RPMI8226 (cell line): ENCODE data around the gene PUS7.
"Not testable (repeated sequence)": the region's sequence is repeated elsewhere in the genome, so short reads cannot be mapped to it uniquely, and the experiment has no call there.

Experiments used
- DNase-seq: peaks from one replicate; pipeline ENCODE4 v3.0.0-alpha.2; 2015

The PUS7 gene

GRCh38 chr7:105521717-105522463 is at the start of gene PUS7:
Gene PUS7 (minus strand): TSS chr7:105522271. CDS start chr7:105508512, 13,759 bp downstream.
- peak; percentile 97 for DNase-seq

GRCh38 chr7:105567821-105568220 is 45.8 kb upstream of the PUS7 start:
- no peak for DNase-seq

- no peak for DNase-seq
These were observed 45.0 kb upstream of the PUS7 start for GRCh38 chr7:105567024-105567423.

GRCh38 chr7:105565190-105565589 is 43.1 kb upstream of the PUS7 start:
- DNase-seq, result no peak

GRCh38 chr7:105559926-105560325 is 37.9 kb upstream of the PUS7 start:
- no peak for DNase-seq

- DNase-seq, result no peak
These were observed 16.3 kb upstream of the PUS7 start for GRCh38 chr7:105538339-105538738.

GRCh38 chr7:105532709-105533460 is 10.8 kb upstream of the PUS7 start:
- DNase-seq, result no peak

GRCh38 chr7:105531792-105532671 is 10.0 kb upstream of the PUS7 start, which contains the start of gene RINT1:
Gene RINT1 (plus strand): TSS chr7:105532201. CDS start chr7:105532316, 115 bp downstream.
- peak; percentile 99 for DNase-seq

- no peak for DNase-seq
These were observed 8.5 kb upstream of the PUS7 start for GRCh38 chr7:105530546-105530945.

GRCh38 chr7:105530126-105530525 is 8.1 kb upstream of the PUS7 start:
- DNase-seq, result no peak

- DNase-seq, result not testable (repeated sequence)
These were observed 5.7 kb upstream of the PUS7 start for GRCh38 chr7:105527737-105528136.

- peak; percentile 22 for DNase-seq
These were observed 2.8 kb upstream of the PUS7 start for GRCh38 chr7:105524840-105525239.

GRCh38 chr7:105524423-105524822 is 2.4 kb upstream of the PUS7 start:
- DNase-seq, result not testable (repeated sequence)

GRCh38 chr7:105521027-105521716 is 899 bp downstream of the PUS7 start:
- peak; percentile 92 for DNase-seq

GRCh38 chr7:105520620-105521019 is 1.5 kb downstream of the PUS7 start:
- DNase-seq, result not testable (repeated sequence)

- no peak for DNase-seq
These were observed 2.7 kb downstream of the PUS7 start for GRCh38 chr7:105519353-105519752.

GRCh38 chr7:105515610-105516009 is 6.5 kb downstream of the PUS7 start:
- DNase-seq, result not testable (repeated sequence)

- no peak for DNase-seq
These were observed 9.0 kb downstream of the PUS7 start for GRCh38 chr7:105512926-105513526.

- no peak for DNase-seq
These were observed 9.7 kb downstream of the PUS7 start for GRCh38 chr7:105512415-105512814.

GRCh38 chr7:105502173-105502572 is 19.9 kb downstream of the PUS7 start:
- no peak for DNase-seq

GRCh38 chr7:105497016-105497415 is 25.1 kb downstream of the PUS7 start:
- DNase-seq, result no peak

GRCh38 chr7:105496521-105496920 is 25.6 kb downstream of the PUS7 start:
- DNase-seq, result no peak
